Keratinocyte (primary cell): Measurements from ENCODE around the gene DGKQ. TPM values are rescaled to one million over a fixed set of nuclear protein-coding genes. Genes with fewer than 3 reads are reported as not detected.

ENCODE experiments used
- DNase-seq: peaks from one replicate; pipeline ENCODE4 v3.0.0-alpha.2; 2011; ENCODE audit warnings: low read depth, missing footprints, low spot score
- FAIRE-seq: peaks from 2 replicates; lab custom pipeline; 2011; peaks lifted over from hg19 to GRCh38; lab: Jason Lieb, UNC
- H2AFZ ChIP-seq: 2 replicates; pipeline ENCODE4 v1.6.0; 2012; ENCODE audit warnings: low read length, control low read depth, inconsistent platforms; ENCODE audit not compliant: control insufficient read depth
- H3K27ac ChIP-seq: 2 replicates; pipeline ENCODE4 v1.5.1; 2011; ENCODE audit warnings: low read length; ENCODE audit not compliant: control insufficient read depth, insufficient read depth
- H3K27me3 ChIP-seq: 3 replicates; pipeline ENCODE4 v1.6.0; 2011; ENCODE audit warnings: low read length; ENCODE audit not compliant: control insufficient read depth, insufficient read depth; ENCODE audit errors: extremely low read depth
- H3K36me3 ChIP-seq, 2 experiments: 2 replicates in 1 of 2; 3 replicates in 1 of 2; pipeline ENCODE4 v1.5.1; 2011; ENCODE audit warnings: low read length in 2 of 2, mild to moderate bottlenecking in 1 of 2; ENCODE audit not compliant: control insufficient read depth in 2 of 2, insufficient read depth in 2 of 2; ENCODE audit errors: extremely low read depth in 1 of 2
- H3K4me1 ChIP-seq: 3 replicates; pipeline ENCODE4 v1.5.1; 2011; ENCODE audit warnings: low read length; ENCODE audit not compliant: control insufficient read depth, insufficient read depth; ENCODE audit errors: extremely low read depth
- H3K4me2 ChIP-seq: 3 replicates; pipeline ENCODE4 v1.6.0; 2011; ENCODE audit warnings: low read depth, low read length; ENCODE audit not compliant: control insufficient read depth, insufficient read depth; ENCODE audit errors: extremely low read depth
- H3K4me3 ChIP-seq, 3 experiments: fragments of 200-600 bp in 1 of 3; sonication (generic) in 1 of 3; 2 replicates in 2 of 3; 3 replicates in 1 of 3; pipeline ENCODE4 v1.5.1; 2011 to 2016; ENCODE audit warnings: low read length in 3 of 3, mild to moderate bottlenecking in 3 of 3, control low read depth in 2 of 3, inconsistent platforms in 1 of 3, low read depth in 1 of 3, mixed read lengths in 1 of 3, mixed run types in 1 of 3, moderate library complexity in 1 of 3; ENCODE audit not compliant: control insufficient read depth in 2 of 3, insufficient read depth in 2 of 3; ENCODE audit errors: extremely low read depth in 1 of 3
- H3K79me2 ChIP-seq: 2 replicates; pipeline ENCODE4 v1.6.0; 2012; ENCODE audit warnings: low read length; ENCODE audit not compliant: control insufficient read depth, insufficient read depth
- H3K9ac ChIP-seq: 3 replicates; pipeline ENCODE4 v1.6.0; 2011; ENCODE audit warnings: low read length; ENCODE audit not compliant: control insufficient read depth, insufficient read depth; ENCODE audit errors: extremely low read depth
- H3K9me1 ChIP-seq: 3 replicates; pipeline ENCODE4 v1.6.0; 2011; ENCODE audit warnings: low read length; ENCODE audit not compliant: control insufficient read depth, insufficient read depth; ENCODE audit errors: extremely low read depth
- H3K9me3 ChIP-seq: 2 replicates; pipeline ENCODE4 v1.5.1; 2012; ENCODE audit warnings: low read depth, low read length; ENCODE audit not compliant: control insufficient read depth
- H4K20me1 ChIP-seq: 3 replicates; pipeline ENCODE4 v1.6.0; 2011; ENCODE audit warnings: low read length; ENCODE audit not compliant: control insufficient read depth, insufficient read depth; ENCODE audit errors: extremely low read depth
- CTCF ChIP-seq, 3 experiments: IDR thresholded peaks in 1 of 3; conservative IDR thresholded peaks in 1 of 3; optimal IDR thresholded peaks in 1 of 3; 2 replicates in 2 of 3; 3 replicates in 1 of 3; pipeline versions ENCODE3 to v1.5.1; 2011; ENCODE audit warnings: low read length in 3 of 3, mild to moderate bottlenecking in 3 of 3, moderate library complexity in 2 of 3, control low read depth in 1 of 3, inconsistent platforms in 1 of 3; ENCODE audit not compliant: insufficient read depth in 2 of 3; ENCODE audit errors: extremely low read depth in 1 of 3
- EZH2 ChIP-seq: IDR thresholded peaks from one replicate; pipeline ENCODE4 v1.6.1; 2012; ENCODE audit warnings: inconsistent platforms, mild to moderate bottlenecking, low read length, moderate library complexity
- dilution Hi-C: fragments of 300-500 bp; cut with MboI; formaldehyde crosslinking; loops from one replicate; pipeline ENCODE4 v1.7.0; 2020; ENCODE audit warnings: low sequenced_read_pairs; ENCODE audit not compliant: extremely low pct_ligation_motif_present
- polyA plus RNA-seq, 5 experiments: library from polyadenylated mRNA; depleted of rRNA in 3 of 5; stranded (reverse) in 3 of 5; stranded (forward) in 1 of 5; unstranded in 1 of 5; fragments of >200 nt; gene quantifications; 1 replicate in 1 of 5; 2 replicates in 3 of 5; 3 replicates in 1 of 5; pipeline versions ENCODE4 v1.2.1 to v1.2.3, GENCODE V29; 2011 to 2012; ENCODE audit warnings: missing spikeins in 2 of 5, low read depth in 1 of 5, low replicate concordance in 1 of 5

The DGKQ gene
- polyA plus RNA-seq, 1 donor (not counting 4 experiments of a cell fraction or from before 2014, with no cell fraction given) = 5.3 TPM

GRCh38 chr4:1004557-1005485, 31.5 kb upstream of the DGKQ start:
- Histone ChIP-seq H3K9ac (no peak overlapping the region), H3K4me1 (peaks cover 5% of the 10 kb centered on the region), H3K27me3 (peaks cover 80% of the 10 kb centered on the region), H2AFZ (no peak overlapping the region), H3K36me3 (no peaks in the 10 kb centered on the region), H3K4me2 (no peak overlapping the region), H3K9me3 (no peaks in the 10 kb centered on the region), H3K9me1 (no peaks in the 10 kb centered on the region), H3K79me2 (no peaks in the 10 kb centered on the region), H4K20me1 (no peaks in the 10 kb centered on the region), H3K4me3 (no peak overlapping the region), H3K27ac (no peak overlapping the region)
- DNase-seq (no peak), FAIRE-seq (no peak)
- no peak for TF ChIP-seq EZH2
- TF ChIP-seq CTCF (optimal IDR thresholded peaks at IDR 0.05 in 1 of 3, IDR thresholded peaks at IDR 0.05 in 1 of 3, conservative IDR thresholded peaks at IDR 0.05 in 1 of 3; ENCODE audit: extremely low read depth in 1 of 3, insufficient read depth in 2 of 3, low read length in 3 of 3) = no peak
- dilution Hi-C loops = no loop called here

- TF ChIP-seq EZH2 (no peak), CTCF (optimal IDR thresholded peaks at IDR 0.05 in 1 of 3, IDR thresholded peaks at IDR 0.05 in 1 of 3, conservative IDR thresholded peaks at IDR 0.05 in 1 of 3; ENCODE audit: extremely low read depth in 1 of 3, insufficient read depth in 2 of 3, low read length in 3 of 3) (no peak)
- FAIRE-seq (no peak), DNase-seq (no peak)
- Histone ChIP-seq H3K4me1 (peaks cover 3% of the 10 kb centered on the region), H3K36me3 (no peaks in the 10 kb centered on the region), H2AFZ (no peak overlapping the region), H3K4me3 (no peak overlapping the region), H3K9me1 (no peaks in the 10 kb centered on the region), H3K27ac (no peak overlapping the region), H3K9me3 (no peaks in the 10 kb centered on the region), H3K27me3 (peaks cover 85% of the 10 kb centered on the region), H4K20me1 (no peaks in the 10 kb centered on the region), H3K9ac (no peak overlapping the region), H3K79me2 (no peaks in the 10 kb centered on the region), H3K4me2 (no peak overlapping the region)
- dilution Hi-C loops = no loop called here
These were observed 30.7 kb upstream of the DGKQ start for GRCh38 chr4:1004071-1004418.
